Fibroblast of skin of back (primary cell): ENCODE results near the gene KANK2.
"Not testable (repeated sequence)": the region's sequence is repeated elsewhere in the genome, so short reads cannot be mapped to it uniquely, and the experiment has no call there.

Source experiments
- DNase-seq: peaks from one replicate; pipeline ENCODE4 v3.0.0-alpha.2; 2013

The KANK2 gene

GRCh38 chr19:11138601-11139300 is 58.6 kb downstream of the KANK2 start:
- peak; percentile 91 for DNase-seq

- peak; percentile 88 for DNase-seq
Observed at GRCh38 chr19:11137542-11138384, 59.6 kb downstream of the KANK2 start.

GRCh38 chr19:11136400-11137101 is 60.8 kb downstream of the KANK2 start:
- DNase-seq = no peak

- no peak for DNase-seq
Observed at GRCh38 chr19:11131471-11131870, 65.9 kb downstream of the KANK2 start.

- peak; percentile 64 for DNase-seq
Observed at GRCh38 chr19:11130824-11131455, 66.4 kb downstream of the KANK2 start.

GRCh38 chr19:11127905-11128304 is 69.4 kb downstream of the KANK2 start:
- no peak for DNase-seq

GRCh38 chr19:11125994-11126685 is 71.2 kb downstream of the KANK2 start:
- peak; percentile 71 for DNase-seq

GRCh38 chr19:11124157-11124556 is 73.2 kb downstream of the KANK2 start:
- DNase-seq = not testable (repeated sequence)

GRCh38 chr19:11123114-11123513 is 74.2 kb downstream of the KANK2 start:
- DNase-seq = no peak

GRCh38 chr19:11121963-11122362 is 75.4 kb downstream of the KANK2 start:
- not testable (repeated sequence) for DNase-seq

- DNase-seq = no peak
Observed at GRCh38 chr19:11116507-11116906, 80.8 kb downstream of the KANK2 start.

- DNase-seq = no peak
Observed at GRCh38 chr19:11115895-11116446, 81.4 kb downstream of the KANK2 start.

- DNase-seq = no peak
Observed at GRCh38 chr19:11115042-11115441, 82.3 kb downstream of the KANK2 start.
